B cell (primary cell): ENCODE measurements around the gene HOXD1. TPM values are rescaled to one million over a fixed set of nuclear protein-coding genes. Genes with fewer than 3 reads are reported as not detected.

Experiments used
- ATAC-seq: fragments of 200-7000 bp; cut with Tn5 transposase; one replicate; pipeline ENCODE4 v1.10.0; 2021; ENCODE audit warnings: low read depth, mild to moderate bottlenecking, moderate number of reproducible peaks, moderate library complexity
- CTCF ChIA-PET: fragments of 350-600 bp; sonication (Branson Sonifier 250); formaldehyde crosslinking; loops from one replicate; lab custom pipeline; 2021; ENCODE audit warnings: antibody characterized with exemption, inconsistent platforms; lab: Charles Lee
- POLR2A ChIA-PET: fragments of 350-600 bp; sonication (Branson Sonifier 250); formaldehyde crosslinking; loops from one replicate; lab custom pipeline; 2021; ENCODE audit warnings: antibody characterized with exemption; lab: Charles Lee
- DNase-seq: peaks from one replicate; pipeline ENCODE4 v3.0.0; 2013
- H2AFZ ChIP-seq: 2 replicates; pipeline ENCODE4 v1.6.1; 2012; ENCODE audit warnings: mild to moderate bottlenecking, low read depth, low read length; ENCODE audit not compliant: insufficient read depth, poor library complexity, severe bottlenecking
- H3K27ac ChIP-seq, 2 donors: 1 replicate in 1 of 2; 2 replicates in 1 of 2; pipeline ENCODE4 v1.5.1; 2012 to 2013; ENCODE audit warnings: low read length in 2 of 2, mild to moderate bottlenecking in 2 of 2, moderate library complexity in 1 of 2
- H3K27me3 ChIP-seq, 4 experiments: fragments of 200-600 bp in 1 of 4; sonication (generic) in 1 of 4; replicated peaks in 1 of 4; 1 replicate in 2 of 4; 2 replicates in 2 of 4; pipeline versions ENCODE4 v1.6.1 to v1.7.0; 2013 to 2016; ENCODE audit warnings: low read length in 3 of 4, mild to moderate bottlenecking in 2 of 4, mixed read lengths in 1 of 4, moderate library complexity in 1 of 4; ENCODE audit not compliant: insufficient read depth in 4 of 4, control insufficient read depth in 3 of 4; ENCODE audit errors: control extremely low read depth in 1 of 4
- H3K36me3 ChIP-seq, 2 experiments: replicated peaks in 1 of 2; 1 replicate in 1 of 2; 2 replicates in 1 of 2; pipeline versions ENCODE4 v1.6.1 to v1.7.1; 2013; ENCODE audit warnings: low read length in 1 of 2; ENCODE audit not compliant: insufficient read depth in 2 of 2, control insufficient read depth in 1 of 2; ENCODE audit errors: control extremely low read depth in 1 of 2, extremely low read depth in 1 of 2
- H3K4me1 ChIP-seq, 2 donors: fragments of 200-600 bp in 1 of 2; sonication (generic) in 1 of 2; 1 replicate in 1 of 2; 2 replicates in 1 of 2; pipeline versions ENCODE4 v1.5.1 to v1.6.1; 2013 to 2017; ENCODE audit warnings: low read length in 2 of 2; ENCODE audit not compliant: control insufficient read depth in 2 of 2, insufficient read depth in 2 of 2
- H3K4me2 ChIP-seq: replicated peaks from 2 replicates; pipeline ENCODE3; 2012; ENCODE audit warnings: mild to moderate bottlenecking, low read depth, low read length; ENCODE audit not compliant: poor library complexity, severe bottlenecking
- H3K4me3 ChIP-seq, 5 experiments: fragments of 200-600 bp in 1 of 5; sonication (generic) in 1 of 5; 1 replicate in 3 of 5; 2 replicates in 2 of 5; pipeline versions ENCODE4 v1.5.1 to v1.7.0; 2011 to 2016; ENCODE audit warnings: low read length in 4 of 5, mild to moderate bottlenecking in 4 of 5, low read depth in 2 of 5, control low read depth in 1 of 5, moderate library complexity in 1 of 5; ENCODE audit not compliant: insufficient read depth in 1 of 5; ENCODE audit errors: control extremely low read depth in 1 of 5, extremely low read depth in 1 of 5
- H3K79me2 ChIP-seq: fragments of 200-600 bp; sonication (generic); one replicate; pipeline ENCODE4 v1.6.0; 2016; ENCODE audit warnings: low read length; ENCODE audit not compliant: control insufficient read depth, insufficient read depth
- H3K9ac ChIP-seq: fragments of 200-600 bp; sonication (generic); 2 replicates; pipeline ENCODE4 v1.6.1; 2017; ENCODE audit warnings: mild to moderate bottlenecking, low read length, moderate library complexity
- H3K9me3 ChIP-seq, 3 donors: one replicate each; pipeline versions ENCODE4 v1.6.1 to v1.7.1; 2013; ENCODE audit warnings: low read length in 2 of 3; ENCODE audit not compliant: control insufficient read depth in 2 of 3, insufficient read depth in 1 of 3; ENCODE audit errors: control extremely low read depth in 1 of 3
- H4K20me1 ChIP-seq: 2 replicates; pipeline ENCODE4 v1.6.0; 2012; ENCODE audit warnings: mild to moderate bottlenecking, low read length; ENCODE audit not compliant: insufficient read depth, control insufficient read depth, poor library complexity, severe bottlenecking
- H3K27ac Mint-ChIP-seq: one replicate; pipeline ENCODE4 v1.8.0; 2021; ENCODE audit warnings: mixed read lengths
- H3K27me3 Mint-ChIP-seq: one replicate; pipeline ENCODE4 v1.8.0; 2021; ENCODE audit warnings: mixed read lengths
- H3K4me1 Mint-ChIP-seq: one replicate; pipeline ENCODE4 v1.8.0; 2021; ENCODE audit warnings: mixed read lengths
- H3K4me3 Mint-ChIP-seq: one replicate; pipeline ENCODE4 v1.8.0; 2021; ENCODE audit warnings: mixed read lengths
- H3K9me3 Mint-ChIP-seq: one replicate; pipeline ENCODE4 v1.8.0; 2022; ENCODE audit warnings: mixed read lengths; ENCODE audit not compliant: insufficient read depth
- CTCF ChIP-seq: fragments of 200-600 bp; IDR thresholded peaks from one replicate; pipeline ENCODE4 v1.8.0; 2022; ENCODE audit warnings: antibody characterized with exemption, mild to moderate bottlenecking
- EZH2 ChIP-seq: IDR thresholded peaks from 2 replicates; pipeline ENCODE4 v1.6.1; 2012; ENCODE audit warnings: borderline replicate concordance, low read depth, mild to moderate bottlenecking, moderate library complexity, low read length; ENCODE audit not compliant: insufficient read depth, poor library complexity, severe bottlenecking
- WGBS: methylation state at CpG from one replicate; pipeline ENCODE4 v1.1.5; 2013; ENCODE audit warnings: missing lambda C conversion rate; ENCODE audit not compliant: insufficient coverage; 5-methylcytosine and 5-hydroxymethylcytosine counted together
- intact Hi-C: fragments of 100-400 bp; cut with micrococcal nuclease; formaldehyde crosslinking; loops from one replicate; pipeline ENCODE4 v1.10.0; 2022
- polyA plus RNA-seq: library from polyadenylated mRNA; depleted of rRNA; stranded (reverse); fragments of >200 nt; gene quantifications from 2 replicates; pipeline ENCODE4 v1.2.3, GENCODE V29; 2012
- total RNA-seq, 2 donors: library from RNA; stranded (reverse); fragments of 120-200 nt in 1 of 2; gene quantifications; 1 replicate in 1 of 2; 2 replicates in 1 of 2; pipeline versions ENCODE4 v1.2.3 to v1.2.4, GENCODE V29; 2013 to 2022

The HOXD1 gene
- total and polyA plus RNA-seq, 2 donors (not counting 1 experiment from before 2014, with no cell fraction given): not detected

GRCh38 chr2:176206682-176207081 is 18.2 kb downstream of the HOXD1 start:
- Histone ChIP-seq H3K9me3 (peaks cover 0 to 14% (median 0%) of the 10 kb centered on the region in 3 donors), H4K20me1 (no peaks in the 10 kb centered on the region), H3K4me3 (no peak overlapping the region), H3K36me3 (no peaks in the 10 kb centered on the region), H3K79me2 (no peaks in the 10 kb centered on the region), H3K27me3 (peaks cover 0 to 9% (median 0%) of the 10 kb centered on the region in 4 experiments), H3K27ac (no peak overlapping the region), H3K4me1 (no peaks in the 10 kb centered on the region), H3K4me2 (no peak overlapping the region), H2AFZ (no peak overlapping the region), H3K9ac (no peak overlapping the region)
- POLR2A ChIA-PET: no interaction called here
- no peak for ATAC-seq
- no peak for DNase-seq
- H3K9me3 Mint-ChIP-seq: no peaks in the 10 kb centered on the region
- H3K4me1 Mint-ChIP-seq: no peaks in the 10 kb centered on the region
- peaks cover 28% of the 10 kb centered on the region for H3K27me3 Mint-ChIP-seq
- intact Hi-C loops: no loop called here
- H3K27ac Mint-ChIP-seq: no peak overlapping the region
- CTCF ChIA-PET: no interaction called here
- no peak for TF ChIP-seq EZH2
- TF ChIP-seq CTCF: no peak
- H3K4me3 Mint-ChIP-seq: no peak overlapping the region
- no CpG with 5 or more reads among the region's 2 CpGs for WGBS

- H3K9ac ChIP-seq: no peak overlapping the region
- POLR2A ChIA-PET: no interaction called here
- Mint-ChIP-seq H3K4me1 (no peaks in the 10 kb centered on the region), H3K27me3 (peaks cover 26% of the 10 kb centered on the region), H3K27ac (no peak overlapping the region), H3K4me3 (no peak overlapping the region), H3K9me3 (no peaks in the 10 kb centered on the region)
- DNase-seq (no peak), ATAC-seq (no peak)
- H3K36me3 ChIP-seq: no peaks in the 10 kb centered on the region
- peaks cover 0 to 6% (median 0%) of the 10 kb centered on the region in 4 experiments for H3K27me3 ChIP-seq
- TF ChIP-seq EZH2: no peak
- TF ChIP-seq CTCF: no peak
- no CpG with 5 or more reads among the region's 1 CpG for WGBS
- H3K79me2 ChIP-seq: no peaks in the 10 kb centered on the region
- no peak overlapping the region for H3K27ac ChIP-seq
- peaks cover 0 to 3% (median 0%) of the 10 kb centered on the region in 3 donors for H3K9me3 ChIP-seq
- H3K4me3 ChIP-seq: no peak overlapping the region
- H3K4me2 ChIP-seq: no peak overlapping the region
- CTCF ChIA-PET: no interaction called here
- H4K20me1 ChIP-seq: no peaks in the 10 kb centered on the region
- no peaks in the 10 kb centered on the region for H3K4me1 ChIP-seq
- H2AFZ ChIP-seq: no peak overlapping the region
- intact Hi-C loops: loop anchor here (10.0 kb wide), 1 partner anchor 1804 kb away; no protein-coding TSS in a partner anchor
Measured at GRCh38 chr2:176211110-176211509, 22.6 kb downstream of the HOXD1 start.
